CD4-positive, alpha-beta memory T cell (primary cell): ENCODE results near the gene FGB. TPM values are rescaled to one million over a fixed set of nuclear protein-coding genes. Genes with fewer than 3 reads are reported as not detected.

Experiments used
- CTCF ChIA-PET: fragments of 350-600 bp; sonication (Branson Sonifier 250); formaldehyde crosslinking; loops from one replicate; lab custom pipeline; 2021; ENCODE audit warnings: inconsistent platforms; ENCODE audit not compliant: partially characterized antibody; lab: Charles Lee
- POLR2A ChIA-PET: fragments of 350-600 bp; sonication (Branson Sonifier 250); formaldehyde crosslinking; loops from one replicate; lab custom pipeline; 2021; ENCODE audit not compliant: partially characterized antibody; lab: Charles Lee
- DNase-seq, 5 donors: peaks; one replicate each; pipeline versions ENCODE4 v3.0.0 to v3.0.0-alpha.2; 2020 to 2022; ENCODE audit warnings: mixed read lengths in 1 of 5
- H3K27ac ChIP-seq: one replicate; pipeline ENCODE4 v1.7.0; 2013; ENCODE audit warnings: low read depth, low read length
- H3K27me3 ChIP-seq: 2 replicates; pipeline ENCODE4 v1.7.0; 2013; ENCODE audit warnings: mild to moderate bottlenecking, low read length, moderate library complexity; ENCODE audit not compliant: insufficient read depth
- H3K36me3 ChIP-seq: 2 replicates; pipeline ENCODE4 v1.7.0; 2013; ENCODE audit warnings: mild to moderate bottlenecking, low read length, moderate library complexity; ENCODE audit not compliant: insufficient read depth
- H3K4me1 ChIP-seq: 2 replicates; pipeline ENCODE4 v1.7.0; 2013; ENCODE audit warnings: mild to moderate bottlenecking, low read length, moderate library complexity; ENCODE audit not compliant: insufficient read depth
- H3K4me3 ChIP-seq, 2 donors: one replicate each; pipeline ENCODE4 v1.7.0; 2013; ENCODE audit warnings: low read length in 2 of 2, mild to moderate bottlenecking in 1 of 2
- H3K9me3 ChIP-seq, 2 donors: one replicate each; pipeline ENCODE4 v1.7.0; 2013; ENCODE audit warnings: low read length in 2 of 2, control low read depth in 1 of 2; ENCODE audit not compliant: control insufficient read depth in 1 of 2
- H3K27ac Mint-ChIP-seq, 7 donors: one replicate each; pipeline ENCODE4 v1.8.0; 2020 to 2021; ENCODE audit warnings: mixed read lengths in 7 of 7, mild to moderate bottlenecking in 6 of 7, inconsistent platforms in 3 of 7, moderate library complexity in 3 of 7
- H3K27me3 Mint-ChIP-seq, 2 donors: one replicate each; pipeline ENCODE4 v1.8.0; 2020 to 2021; ENCODE audit warnings: mixed read lengths in 2 of 2
- H3K36me3 Mint-ChIP-seq, 2 donors: one replicate each; pipeline ENCODE4 v1.8.0; 2020 to 2021; ENCODE audit warnings: mixed read lengths in 2 of 2, inconsistent platforms in 1 of 2, mild to moderate bottlenecking in 1 of 2
- H3K4me1 Mint-ChIP-seq, 4 donors: one replicate each; pipeline ENCODE4 v1.8.0; 2020 to 2021; ENCODE audit warnings: mixed read lengths in 4 of 4, mild to moderate bottlenecking in 1 of 4
- H3K4me3 Mint-ChIP-seq, 8 donors: one replicate each; pipeline ENCODE4 v1.8.0; 2020 to 2021; ENCODE audit warnings: mixed read lengths in 8 of 8, mild to moderate bottlenecking in 7 of 8, moderate library complexity in 6 of 8, inconsistent platforms in 3 of 8
- H3K9me3 Mint-ChIP-seq, 8 donors: one replicate each; pipeline ENCODE4 v1.8.0; 2020 to 2021; ENCODE audit warnings: mixed read lengths in 8 of 8, mild to moderate bottlenecking in 5 of 8, inconsistent platforms in 3 of 8, moderate library complexity in 1 of 8
- intact Hi-C: fragments of 100-400 bp; cut with micrococcal nuclease; formaldehyde crosslinking; loops from one replicate; pipeline ENCODE4 v1.15.1; 2023
- polyA plus RNA-seq, 2 donors: library from polyadenylated mRNA; unstranded; fragments of 300-500 nt; fragmentation: Illumina TruSeq; gene quantifications; one replicate each; pipeline ENCODE4 v1.2.3, GENCODE V29; 2021
- total RNA-seq, 2 experiments: library from RNA; stranded (reverse); gene quantifications; one replicate each; pipeline ENCODE4 v1.2.3, GENCODE V29; 2021

Gene FGB
- total and polyA plus RNA-seq, 4 experiments from 2014 or later = not detected

GRCh38 chr4:154612472-154613414 lies 49.9 kb downstream of the FGB start, which contains the start of gene FGG:
FGG (minus strand) TSS chr4:154612656; CDS start chr4:154612609, 47 bp downstream.
- Histone ChIP-seq H3K4me1 (no peaks in the 10 kb centered on the region), H3K9me3 (no peaks in the 10 kb centered on the region), H3K36me3 (no peaks in the 10 kb centered on the region), H3K4me3 (no peak within 1 kb of the TSS), H3K27ac (no peak within 1 kb of the TSS), H3K27me3 (no peaks in the 10 kb centered on the region)
- no peak for DNase-seq
- Mint-ChIP-seq H3K27me3 (peaks cover 15 to 19% of the 10 kb centered on the region in 2 donors), H3K4me3 (no peak within 1 kb of the TSS), H3K4me1 (peaks cover 0 to 3% (median under 1%) of the 10 kb centered on the region in 4 donors), H3K9me3 (no peaks in the 10 kb centered on the region), H3K36me3 (no peaks in the 10 kb centered on the region), H3K27ac (no peak within 1 kb of the TSS)
- ChIA-PET CTCF (interaction anchor here (0.7 to 1.6 kb wide), 3 partner anchors 10 to 53 kb away, joined by 3 read pairs; no protein-coding TSS in a partner anchor), POLR2A (no interaction called here)
- intact Hi-C loops = no loop called here

DNA sequence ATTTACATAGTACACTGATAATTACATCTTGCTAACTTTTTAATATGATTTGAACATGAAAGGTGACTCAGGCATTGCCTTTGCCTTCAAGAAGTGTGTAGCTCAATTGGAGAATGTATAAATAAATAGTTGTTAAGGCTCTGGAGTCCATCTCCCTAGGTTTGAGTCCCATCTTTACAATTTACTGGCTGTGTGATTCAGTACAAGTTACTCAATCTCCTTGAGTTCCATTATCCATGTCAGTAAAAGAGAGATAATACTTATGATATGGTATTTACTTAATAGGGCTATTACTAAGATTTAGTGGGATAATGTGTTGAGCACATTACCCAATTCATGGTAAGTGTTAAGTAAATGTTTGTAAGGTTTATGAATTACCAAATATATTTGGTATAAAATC lies 51.5 kb downstream of the FGB start:
- Mint-ChIP-seq H3K4me3 (no peak overlapping the region), H3K27ac (no peak overlapping the region), H3K36me3 (no peaks in the 10 kb centered on the region), H3K4me1 (peaks cover 0 to 3% (median under 1%) of the 10 kb centered on the region in 4 donors), H3K9me3 (no peaks in the 10 kb centered on the region), H3K27me3 (peaks cover 12% of the 10 kb centered on the region in 2 donors)
- no peaks in the 10 kb centered on the region for H3K9me3 ChIP-seq
- DNase-seq = no peak
- H3K36me3 ChIP-seq = no peaks in the 10 kb centered on the region
- ChIA-PET POLR2A (no interaction called here), CTCF (no interaction called here)
- no peaks in the 10 kb centered on the region for H3K27me3 ChIP-seq
- intact Hi-C loops = no loop called here
- no peak overlapping the region for H3K27ac ChIP-seq
- no peak overlapping the region for H3K4me3 ChIP-seq
- no peaks in the 10 kb centered on the region for H3K4me1 ChIP-seq

- Histone ChIP-seq H3K27ac (no peak overlapping the region), H3K4me1 (no peaks in the 10 kb centered on the region), H3K27me3 (no peaks in the 10 kb centered on the region), H3K9me3 (no peaks in the 10 kb centered on the region), H3K4me3 (no peak overlapping the region), H3K36me3 (no peaks in the 10 kb centered on the region)
- Mint-ChIP-seq H3K36me3 (no peaks in the 10 kb centered on the region), H3K27ac (no peak overlapping the region), H3K4me1 (peaks cover 0 to 3% (median under 1%) of the 10 kb centered on the region in 4 donors), H3K4me3 (no peak overlapping the region), H3K27me3 (peaks cover 8 to 9% of the 10 kb centered on the region in 2 donors), H3K9me3 (no peaks in the 10 kb centered on the region)
- POLR2A ChIA-PET = no interaction called here
- intact Hi-C loops = loop anchor here (5.0 kb wide), 1 partner anchor 828 kb away; the partner anchor contains the start of gene SFRP2
- CTCF ChIA-PET = no interaction called here
- no peak for DNase-seq
Measured at GRCh38 chr4:154615211-154615610, 52.4 kb downstream of the FGB start.

GRCh38 chr4:154616287-154616686 lies 53.5 kb downstream of the FGB start:
- H3K36me3 Mint-ChIP-seq = no peaks in the 10 kb centered on the region
- Histone ChIP-seq H3K27ac (no peak overlapping the region), H3K4me1 (no peaks in the 10 kb centered on the region), H3K27me3 (no peaks in the 10 kb centered on the region), H3K9me3 (no peaks in the 10 kb centered on the region), H3K36me3 (no peaks in the 10 kb centered on the region), H3K4me3 (no peak overlapping the region)
- DNase-seq = no peak
- H3K27ac Mint-ChIP-seq = no peak overlapping the region
- H3K9me3 Mint-ChIP-seq = no peaks in the 10 kb centered on the region
- intact Hi-C loops = loop anchor here (5.0 kb wide), 1 partner anchor 829 kb away; the partner anchor contains the start of gene SFRP2
- CTCF ChIA-PET = interaction anchor here (1.3 to 10.5 kb wide), 2 partner anchors 9 to 65 kb away, joined by 3 to 120 read pairs; partner anchors contain the start of gene PLRG1
- peaks cover 0 to 3% (median under 1%) of the 10 kb centered on the region in 4 donors for H3K4me1 Mint-ChIP-seq
- H3K27me3 Mint-ChIP-seq = peaks cover 3 to 7% of the 10 kb centered on the region in 2 donors
- H3K4me3 Mint-ChIP-seq = peak overlapping the region in 1 of 8 donors; percentile 34
- POLR2A ChIA-PET = no interaction called here

GRCh38 chr4:154616731-154617130 lies 53.9 kb downstream of the FGB start:
- Mint-ChIP-seq H3K4me3 (no peak overlapping the region), H3K27me3 (peaks cover 3 to 7% of the 10 kb centered on the region in 2 donors), H3K4me1 (peaks cover 0 to 3% (median under 1%) of the 10 kb centered on the region in 4 donors), H3K9me3 (no peaks in the 10 kb centered on the region), H3K36me3 (no peaks in the 10 kb centered on the region), H3K27ac (no peak overlapping the region)
- intact Hi-C loops = loop anchor here (5.0 kb wide), 1 partner anchor 829 kb away; the partner anchor contains the start of gene SFRP2
- no peaks in the 10 kb centered on the region for H3K27me3 ChIP-seq
- CTCF ChIA-PET = interaction anchor here (1.3 to 10.5 kb wide), 2 partner anchors 8 to 66 kb away, joined by 3 to 120 read pairs; partner anchors contain the start of gene PLRG1
- no peak for DNase-seq
- no peaks in the 10 kb centered on the region for H3K36me3 ChIP-seq
- POLR2A ChIA-PET = no interaction called here
- H3K4me1 ChIP-seq = no peaks in the 10 kb centered on the region
- H3K9me3 ChIP-seq = no peaks in the 10 kb centered on the region
- no peak overlapping the region for H3K4me3 ChIP-seq
- H3K27ac ChIP-seq = no peak overlapping the region

GRCh38 chr4:154617820-154618317 lies 55.1 kb downstream of the FGB start:
- Mint-ChIP-seq H3K9me3 (no peaks in the 10 kb centered on the region), H3K27me3 (peaks cover 6 to 7% of the 10 kb centered on the region in 2 donors), H3K36me3 (no peaks in the 10 kb centered on the region), H3K4me3 (no peak overlapping the region), H3K27ac (no peak overlapping the region), H3K4me1 (peaks cover 0 to 3% (median under 1%) of the 10 kb centered on the region in 4 donors)
- H3K4me3 ChIP-seq = no peak overlapping the region
- no peaks in the 10 kb centered on the region for H3K4me1 ChIP-seq
- H3K9me3 ChIP-seq = no peaks in the 10 kb centered on the region
- no peaks in the 10 kb centered on the region for H3K36me3 ChIP-seq
- H3K27ac ChIP-seq = no peak overlapping the region
- DNase-seq = no peak
- POLR2A ChIA-PET = no interaction called here
- H3K27me3 ChIP-seq = no peaks in the 10 kb centered on the region
- intact Hi-C loops = loop anchor here (1.0 to 5.0 kb wide), 2 partner anchors 66 to 831 kb away; partner anchors contain the start of gene SFRP2
- CTCF ChIA-PET = interaction anchor here (1.2 to 10.5 kb wide), 5 partner anchors 30 to 285 kb away, joined by 3 to 120 read pairs (median 8); partner anchors contain the start of gene PLRG1
